ENCODE measurements around the gene SLC14A1.
A peak's percentile ranks its signal among the peaks of the same experiment; 100 is the strongest.

Gene SLC14A1

DNA sequence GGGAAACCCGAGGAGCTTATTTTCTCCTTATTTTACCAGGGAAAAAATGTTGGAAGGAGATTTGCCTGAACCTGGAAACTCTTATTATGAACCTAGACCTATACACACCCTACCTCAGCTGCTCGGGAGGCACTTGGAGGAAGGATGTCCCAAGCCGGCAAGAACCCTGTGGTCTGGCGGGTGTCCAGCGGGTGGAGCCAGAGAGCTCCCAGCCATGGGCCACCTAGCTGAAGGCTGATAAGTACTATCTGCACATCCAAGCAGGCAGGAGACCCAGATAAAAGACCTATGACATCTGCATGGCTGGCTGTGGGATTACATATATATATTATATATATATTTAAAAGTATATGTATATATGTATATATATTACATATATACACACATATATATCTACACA, 1.1 kb upstream of the SLC14A1 start:
- DNase-seq (ENCODE audit: low spot score) = peak; percentile 66

DNA sequence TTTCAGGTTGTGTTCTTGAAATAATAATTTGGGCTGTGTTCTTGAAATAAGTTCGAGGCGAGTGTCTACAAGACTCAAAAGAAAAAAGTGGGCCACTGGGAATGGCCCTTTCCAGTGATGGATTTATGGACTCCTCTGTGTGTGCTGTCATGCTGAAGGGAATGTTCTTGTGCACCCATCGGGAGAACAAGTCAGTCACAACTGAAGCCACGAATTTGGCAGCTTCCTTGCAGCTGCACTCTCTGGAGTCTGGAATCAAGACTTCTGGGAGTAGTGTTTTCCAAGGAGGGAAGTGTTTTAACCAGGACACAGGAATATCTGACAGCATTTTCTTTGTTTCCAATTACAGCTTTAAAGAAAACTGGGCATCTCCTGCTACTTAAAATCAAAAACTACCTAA, 620 bp downstream of the SLC14A1 start:
- DNase-seq (ENCODE audit: low spot score) = no peak

DNA sequence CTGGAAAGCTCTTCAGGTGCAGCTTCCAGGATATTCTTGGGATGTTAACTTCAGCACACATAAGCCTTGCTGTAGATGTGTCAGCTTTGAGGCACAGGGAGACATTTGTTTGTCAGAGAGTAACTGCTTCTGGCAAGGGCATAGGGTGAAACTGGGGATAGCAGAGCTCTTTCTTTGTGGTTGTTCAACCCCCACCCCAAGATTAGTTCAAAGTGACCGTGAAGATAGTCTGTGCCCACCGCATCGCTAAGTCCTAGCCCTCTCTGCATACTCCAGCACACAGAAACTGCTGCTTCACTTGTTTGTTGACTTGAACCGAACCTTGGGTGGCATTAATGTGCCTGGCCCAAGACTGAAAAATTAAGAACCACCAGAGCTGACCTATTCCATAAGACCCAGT, 1.4 kb downstream of the SLC14A1 start:
- no peak for DNase-seq (ENCODE audit: low spot score)

DNA sequence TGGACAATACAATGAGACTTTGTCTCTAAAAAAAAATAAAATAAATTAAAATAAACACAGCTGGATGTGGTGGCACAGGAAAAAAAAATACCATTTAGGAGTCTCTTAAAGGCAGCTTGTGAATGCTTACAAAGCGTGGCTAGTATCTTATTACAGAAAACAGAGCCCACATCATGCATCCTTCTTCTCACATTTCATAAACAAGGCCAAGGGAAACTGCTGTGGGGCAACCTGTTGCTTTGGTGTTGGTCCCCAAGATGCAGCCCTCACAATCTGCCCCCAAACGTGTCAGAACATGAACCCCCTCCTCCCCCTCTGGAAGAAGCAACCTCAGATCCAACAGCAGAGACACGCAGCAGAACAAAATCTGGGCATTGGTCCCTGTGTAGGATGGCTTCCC, 2.6 kb downstream of the SLC14A1 start:
- no peak for DNase-seq (ENCODE audit: low spot score)

DNA sequence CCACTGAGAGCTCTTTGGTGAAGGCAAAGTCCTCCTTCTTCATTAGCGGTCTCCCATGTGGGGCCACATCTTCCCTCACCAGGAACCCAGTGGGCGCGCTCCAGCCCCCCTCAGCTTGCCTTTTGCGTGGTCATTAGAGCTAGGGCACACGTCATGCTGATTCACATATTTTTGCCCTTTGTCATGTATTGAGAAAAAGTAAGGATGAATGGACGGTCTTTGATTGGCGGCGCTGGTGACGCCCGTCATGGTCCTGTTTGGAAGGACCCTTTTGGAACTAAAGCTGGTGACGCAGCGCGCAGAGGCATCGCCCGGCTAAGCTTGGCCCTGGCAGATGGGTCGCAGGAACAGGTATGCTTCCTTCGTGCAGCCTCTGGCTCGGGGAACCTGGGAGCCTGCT, 3.1 kb downstream of the SLC14A1 start:
- no peak for DNase-seq (ENCODE audit: low spot score)

DNA sequence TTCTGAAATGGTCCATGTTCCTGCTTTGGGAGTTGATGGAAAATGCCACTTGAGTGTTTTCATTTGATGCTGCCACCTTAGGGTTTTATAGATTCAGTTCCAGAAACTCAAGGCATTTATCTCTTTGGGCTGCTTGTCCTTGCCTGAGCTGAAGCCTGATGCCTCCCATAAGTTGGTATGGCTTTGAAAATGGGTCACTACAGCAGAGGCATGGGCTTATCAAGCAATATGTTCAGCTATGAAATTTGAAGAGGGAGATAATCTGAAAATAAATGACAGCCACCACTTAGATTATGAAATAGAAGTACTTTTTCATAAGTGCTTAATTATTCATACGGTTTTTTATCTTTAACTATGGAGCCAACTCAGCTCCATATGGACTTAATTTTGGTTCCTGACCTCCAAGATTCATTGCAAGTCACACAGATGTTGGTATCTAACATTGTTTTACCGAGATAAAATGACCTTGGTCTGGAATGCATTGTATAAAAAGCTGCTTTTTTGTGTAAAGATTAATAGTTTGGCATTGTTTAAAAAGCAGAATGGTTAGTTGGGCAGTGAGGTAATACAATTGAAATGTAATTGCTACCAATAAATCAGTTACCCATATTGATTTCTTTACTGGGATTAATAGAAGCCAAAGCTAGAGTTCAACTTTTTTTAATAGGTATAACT, 4.5 kb downstream of the SLC14A1 start:
- DNase-seq (ENCODE audit: low spot score) = no peak

DNA sequence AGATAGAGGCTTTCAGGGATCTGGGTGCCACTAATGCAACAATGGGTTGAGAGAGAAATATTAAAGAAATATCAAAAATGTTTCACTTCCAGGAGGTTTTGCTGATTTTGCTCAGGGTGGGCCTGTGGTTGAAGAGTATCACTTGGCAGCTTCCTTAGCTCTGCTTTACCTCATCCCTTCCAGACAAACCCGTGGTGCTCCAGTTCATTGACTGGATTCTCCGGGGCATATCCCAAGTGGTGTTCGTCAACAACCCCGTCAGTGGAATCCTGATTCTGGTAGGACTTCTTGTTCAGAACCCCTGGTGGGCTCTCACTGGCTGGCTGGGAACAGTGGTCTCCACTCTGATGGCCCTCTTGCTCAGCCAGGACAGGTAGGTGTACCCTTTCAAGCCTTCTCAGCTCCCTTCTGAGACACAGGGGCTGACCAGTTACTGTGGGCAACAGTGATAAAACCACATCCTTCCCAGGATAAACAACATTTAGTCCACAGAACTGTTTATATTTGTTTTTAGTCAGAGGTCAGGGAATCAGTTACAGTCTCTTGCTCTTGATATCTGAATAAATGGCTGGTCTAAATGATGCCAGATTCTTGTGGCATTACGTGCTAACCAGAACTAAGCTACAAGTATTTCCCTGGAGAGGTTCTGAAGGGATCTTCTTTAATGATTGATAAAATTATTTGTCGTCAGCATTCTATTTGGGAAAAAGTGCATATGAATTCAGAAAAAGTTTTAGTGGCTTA, 7.0 kb downstream of the SLC14A1 start:
- no peak for DNase-seq (ENCODE audit: low spot score)

DNA sequence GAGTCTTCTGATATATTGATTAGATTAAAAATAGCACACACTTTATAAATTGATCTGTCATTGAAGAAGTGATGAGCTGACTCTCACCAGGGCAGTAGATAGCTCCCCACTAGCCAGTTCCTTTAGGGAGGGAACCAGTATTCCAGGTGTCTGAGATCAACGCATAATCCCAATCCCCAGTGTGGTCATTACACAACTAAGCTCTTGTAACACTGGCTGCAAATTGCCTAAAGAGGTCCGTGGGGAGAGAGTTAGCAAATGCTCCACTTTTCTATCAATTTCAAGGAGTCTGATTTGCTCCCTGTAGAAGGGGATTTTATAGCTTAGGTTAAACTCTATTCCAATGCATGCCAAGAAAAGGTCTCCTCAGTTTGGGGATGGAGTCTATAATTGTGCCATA, 7.7 kb downstream of the SLC14A1 start:
- no peak for DNase-seq (ENCODE audit: low spot score)

DNA sequence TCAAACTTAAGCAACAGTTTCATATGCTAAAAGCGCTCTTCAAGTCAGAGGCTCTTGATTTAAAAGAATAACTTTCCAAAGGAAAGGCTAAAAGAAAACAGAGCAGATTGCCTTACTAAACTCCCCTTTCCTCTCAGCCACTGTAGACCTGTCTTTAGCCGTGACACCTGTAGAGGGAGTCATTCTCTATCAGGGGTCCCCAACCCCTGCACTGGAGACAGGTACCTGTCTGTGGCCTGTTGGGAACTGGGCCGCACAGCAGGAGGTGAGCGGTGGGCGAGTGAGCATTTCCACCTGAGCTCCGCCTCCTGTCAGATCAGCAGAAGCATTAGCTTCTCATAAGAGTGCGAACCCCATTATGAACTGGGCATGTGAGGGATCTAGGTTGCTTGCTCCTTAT, 9.6 kb downstream of the SLC14A1 start:
- no peak for DNase-seq (ENCODE audit: low spot score)

DNA sequence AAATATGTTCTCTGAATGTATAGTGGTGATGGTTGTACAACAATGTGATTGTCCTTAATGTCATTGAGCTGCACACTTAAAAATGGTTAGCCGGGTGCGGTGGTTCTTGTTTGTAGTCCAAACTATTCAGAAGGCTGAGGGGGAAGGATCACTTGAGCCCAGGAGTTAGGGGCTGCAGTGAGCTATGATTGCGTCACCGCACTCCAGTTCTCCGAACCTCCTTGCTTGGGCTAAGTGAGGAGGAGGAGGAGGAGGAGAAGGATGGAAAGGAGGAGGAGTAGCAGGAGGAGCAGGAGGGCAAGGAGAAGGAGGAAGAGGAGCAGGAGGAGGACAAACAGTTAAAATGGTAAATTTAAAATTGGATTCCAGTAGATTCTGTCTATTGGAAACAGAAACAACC, 10.5 kb downstream of the SLC14A1 start:
- DNase-seq (ENCODE audit: low spot score) = no peak

DNA sequence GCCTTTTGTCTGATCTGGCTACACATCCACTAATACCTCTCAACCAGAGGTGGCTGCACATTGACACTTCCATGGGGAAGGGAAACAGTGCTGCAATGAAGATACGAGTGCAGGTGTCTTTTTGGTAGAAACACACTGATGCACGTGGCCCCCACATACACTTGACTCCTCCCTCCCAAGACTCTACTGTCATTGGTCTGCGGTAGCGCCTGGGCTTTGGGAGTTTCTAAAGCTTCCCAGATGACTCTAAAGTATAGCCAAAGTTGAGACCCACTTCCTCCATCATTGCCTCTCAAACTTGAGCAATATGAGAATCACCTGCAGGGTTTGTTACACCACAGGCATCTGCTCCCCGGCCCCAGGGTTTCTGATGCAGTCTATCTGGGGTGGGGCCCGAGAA, 11.0 kb downstream of the SLC14A1 start:
- DNase-seq (ENCODE audit: low spot score) = no peak

DNA sequence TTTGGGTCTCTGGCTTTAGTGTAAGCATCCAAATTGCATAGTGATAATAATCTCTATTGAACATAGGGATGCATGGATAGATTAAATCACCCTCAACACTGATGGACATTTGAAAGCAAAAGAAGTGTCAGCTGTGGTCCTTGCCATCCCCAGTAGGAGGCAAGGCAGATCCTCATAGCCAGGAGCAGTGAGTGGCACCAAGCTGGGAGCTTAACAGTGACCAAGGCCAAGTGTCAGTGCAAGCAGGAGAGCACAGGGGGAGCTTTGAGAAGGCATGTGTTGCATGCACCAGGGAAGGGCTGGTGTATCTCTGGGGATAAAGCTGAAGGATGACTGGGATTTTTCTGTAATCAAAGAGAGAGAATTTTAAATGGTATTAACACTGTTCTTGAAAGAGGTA, 14.7 kb downstream of the SLC14A1 start:
- no peak for DNase-seq (ENCODE audit: low spot score)

DNA sequence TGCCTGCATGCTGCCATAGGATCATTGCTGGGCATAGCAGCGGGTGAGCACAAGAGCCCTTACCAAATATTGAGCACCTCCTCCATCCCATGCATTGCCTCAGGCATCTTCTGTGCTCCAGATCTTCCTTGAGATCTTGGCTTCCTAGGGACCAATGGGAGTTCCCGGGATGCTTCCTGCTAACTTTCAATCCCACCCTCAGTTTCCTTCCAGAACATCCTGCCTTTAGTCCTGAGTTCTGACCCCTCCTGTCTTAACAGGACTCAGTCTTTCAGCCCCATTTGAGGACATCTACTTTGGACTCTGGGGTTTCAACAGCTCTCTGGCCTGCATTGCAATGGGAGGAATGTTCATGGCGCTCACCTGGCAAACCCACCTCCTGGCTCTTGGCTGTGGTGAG, 15.3 kb downstream of the SLC14A1 start:
- no peak for DNase-seq (ENCODE audit: low spot score)

DNA sequence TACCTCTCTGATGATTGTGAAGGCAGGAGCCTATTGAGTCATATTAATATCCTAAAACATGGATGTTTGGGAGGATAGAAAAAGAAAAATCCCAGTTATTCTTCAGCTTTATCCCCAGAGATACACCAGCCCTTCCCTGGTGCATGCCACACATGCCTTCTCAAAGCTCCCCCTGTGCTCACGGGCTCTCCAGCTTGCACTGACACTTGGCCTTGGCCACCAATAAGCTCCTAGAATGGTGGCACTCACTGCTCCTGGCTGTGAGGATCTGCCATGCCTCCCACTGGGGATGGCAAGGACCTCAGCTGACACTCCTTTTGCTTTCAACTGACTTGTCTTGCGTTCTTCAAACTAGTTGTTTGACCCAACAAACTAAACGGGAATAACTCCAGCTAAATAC, 15.9 kb downstream of the SLC14A1 start:
- no peak for DNase-seq (ENCODE audit: low spot score)

DNA sequence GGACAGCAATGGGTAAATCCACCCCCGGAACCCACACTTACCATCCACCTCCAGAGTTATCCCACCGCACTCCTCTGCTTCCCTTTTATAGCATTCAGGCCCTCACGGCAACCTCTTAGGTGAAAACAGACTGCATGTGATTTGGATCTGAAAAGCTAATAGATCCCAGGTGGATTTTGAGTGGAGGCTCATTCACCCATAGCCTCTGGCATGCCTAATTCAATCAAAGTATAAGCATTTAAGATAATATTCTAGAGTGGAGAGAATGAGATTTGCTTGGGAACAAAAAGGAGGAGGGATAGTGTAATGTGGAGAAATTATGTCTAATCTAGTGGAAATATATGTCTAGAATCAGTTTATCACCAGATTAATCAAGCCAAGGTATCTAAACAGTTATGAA, 17.1 kb downstream of the SLC14A1 start:
- no peak for DNase-seq (ENCODE audit: low spot score)

DNA sequence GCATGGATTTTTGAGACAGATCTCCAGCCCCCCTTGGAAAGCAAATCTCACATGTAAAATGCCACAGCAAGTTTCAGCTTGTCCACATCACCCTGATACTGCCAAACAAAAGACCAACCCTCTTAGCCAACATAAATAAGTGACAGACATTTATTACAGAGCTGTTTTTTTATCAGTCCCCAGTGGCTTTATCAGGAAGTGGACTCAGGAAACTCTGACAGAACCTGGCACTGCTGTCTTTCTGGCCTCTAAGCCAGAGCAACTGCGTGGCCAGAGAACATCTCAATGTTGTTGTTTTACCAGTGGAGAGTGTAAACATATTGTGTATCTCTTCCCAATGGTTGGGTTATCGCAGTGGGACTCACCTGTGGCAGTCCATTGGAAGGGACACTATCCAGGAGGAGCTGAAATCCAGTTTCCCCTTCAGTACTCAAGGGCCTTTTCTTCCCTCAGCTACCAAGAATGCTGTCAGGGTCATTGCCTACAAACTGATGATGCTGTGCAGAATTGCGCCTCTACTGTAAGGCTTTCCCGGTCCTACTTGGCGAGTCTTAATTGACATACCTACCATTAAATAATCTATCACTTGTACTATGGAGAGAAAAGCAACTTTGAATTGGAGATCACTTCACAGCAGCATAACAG, 22.0 kb downstream of the SLC14A1 start:
- DNase-seq (ENCODE audit: low spot score) = no peak

DNA sequence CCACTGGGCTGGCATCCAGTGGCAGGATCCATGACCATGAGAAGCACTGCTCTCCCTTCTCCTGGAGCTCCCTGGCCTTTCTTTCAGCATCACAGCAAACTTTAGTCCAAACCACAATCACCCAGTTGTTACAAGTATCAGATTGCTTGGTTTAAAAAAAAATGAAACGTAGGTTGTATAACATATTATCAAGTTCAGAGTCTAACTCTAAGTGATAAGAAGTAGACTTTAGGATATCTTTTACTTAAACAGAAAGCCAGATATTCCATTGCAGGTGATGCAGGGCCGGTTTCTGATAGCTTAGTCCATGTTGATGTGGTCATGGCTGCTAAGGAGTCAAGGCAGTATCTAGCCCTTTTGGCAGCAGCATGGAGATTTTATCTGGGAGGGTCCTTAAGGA, 24.5 kb downstream of the SLC14A1 start:
- no peak for DNase-seq (ENCODE audit: low spot score)

DNA sequence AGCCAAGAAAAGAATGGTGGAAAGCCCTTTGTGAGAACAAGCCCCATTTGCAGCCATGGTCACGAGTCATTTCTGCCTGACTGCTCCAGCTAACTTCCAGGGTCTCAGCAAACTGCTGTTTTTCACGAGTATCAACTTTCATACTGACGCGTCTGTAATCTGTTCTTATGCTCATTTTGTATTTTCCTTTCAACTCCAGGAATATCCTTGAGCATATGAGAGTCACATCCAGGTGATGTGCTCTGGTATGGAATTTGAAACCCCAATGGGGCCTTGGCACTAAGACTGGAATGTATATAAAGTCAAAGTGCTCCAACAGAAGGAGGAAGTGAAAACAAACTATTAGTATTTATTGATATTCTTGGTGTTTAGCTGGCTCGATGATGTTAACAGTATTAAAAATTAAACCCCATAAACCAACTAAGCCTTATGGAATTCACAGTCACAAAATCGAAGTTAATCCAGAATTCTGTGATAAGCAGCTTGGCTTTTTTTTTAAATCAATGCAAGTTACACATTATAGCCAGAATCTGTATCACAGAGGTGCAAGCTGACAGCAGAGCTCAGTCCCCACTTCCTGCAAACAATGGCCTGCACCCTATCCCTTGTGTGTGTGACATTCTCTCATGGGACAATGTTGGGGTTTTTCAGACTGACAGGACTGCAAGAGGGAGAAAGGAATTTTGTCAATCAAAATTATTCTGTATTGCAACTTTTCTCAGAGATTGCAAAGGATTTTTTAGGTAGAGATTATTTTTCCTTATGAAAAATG, 26.1 kb downstream of the SLC14A1 start:
- no peak for DNase-seq (ENCODE audit: low spot score)

DNA sequence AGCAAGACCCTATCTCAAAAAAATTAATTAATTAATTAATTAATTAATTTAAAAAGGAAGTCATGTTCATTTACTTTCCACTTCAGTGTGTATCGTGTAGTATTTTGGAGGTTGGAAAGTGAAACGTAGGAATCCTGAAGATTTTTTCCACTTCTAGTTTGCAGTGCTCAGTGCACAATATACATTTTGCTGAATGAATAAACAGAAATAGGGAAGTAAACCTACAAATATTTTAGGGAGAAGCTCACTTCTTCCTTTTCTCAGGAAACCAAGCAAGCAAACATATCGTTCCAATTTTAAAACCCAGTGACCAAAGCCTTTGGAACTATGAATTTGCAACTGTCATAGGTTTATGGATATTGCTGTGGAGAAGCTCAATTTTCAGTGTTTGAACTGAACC, 27.8 kb downstream of the SLC14A1 start:
- no peak for DNase-seq (ENCODE audit: low spot score)

DNA sequence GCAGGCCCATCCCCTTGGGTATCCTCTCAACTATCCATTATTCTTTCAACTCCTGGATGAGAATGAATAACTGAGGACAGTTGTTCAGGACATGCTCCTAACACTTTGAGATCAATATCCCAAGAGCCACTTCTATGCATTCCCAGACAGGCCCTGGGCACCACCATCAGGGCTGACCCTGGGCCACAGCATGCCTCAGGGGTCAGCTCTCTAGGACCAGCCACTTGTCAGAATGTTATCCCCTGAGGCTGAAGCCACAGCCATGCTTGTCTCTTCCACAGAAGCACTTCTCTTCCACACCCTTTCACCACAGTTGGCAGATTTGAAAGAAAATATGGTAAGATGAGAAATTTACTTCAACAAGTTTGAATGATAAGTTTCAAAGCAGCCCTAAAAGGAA, 28.7 kb downstream of the SLC14A1 start:
- no peak for DNase-seq (ENCODE audit: low spot score)

DNA sequence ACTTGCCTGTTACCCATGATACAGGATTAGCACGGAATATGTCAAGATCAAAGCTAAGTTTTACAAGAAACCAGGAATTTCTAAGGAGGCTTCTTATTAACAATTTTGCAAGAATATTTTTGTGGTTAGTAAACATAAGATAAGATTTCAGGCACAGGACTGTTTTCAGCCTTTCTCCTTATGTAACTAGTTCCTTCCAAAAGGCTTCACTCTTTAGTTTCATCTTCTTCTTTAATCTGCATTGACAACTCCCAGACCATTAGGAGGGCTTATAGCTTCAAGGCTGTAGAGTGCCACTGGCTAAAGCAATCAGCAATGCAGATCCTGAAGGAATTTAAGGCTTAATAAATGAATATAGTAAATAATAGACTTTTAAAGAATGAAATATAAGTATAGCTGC, 29.3 kb downstream of the SLC14A1 start:
- DNase-seq (ENCODE audit: low spot score) = no peak

DNA sequence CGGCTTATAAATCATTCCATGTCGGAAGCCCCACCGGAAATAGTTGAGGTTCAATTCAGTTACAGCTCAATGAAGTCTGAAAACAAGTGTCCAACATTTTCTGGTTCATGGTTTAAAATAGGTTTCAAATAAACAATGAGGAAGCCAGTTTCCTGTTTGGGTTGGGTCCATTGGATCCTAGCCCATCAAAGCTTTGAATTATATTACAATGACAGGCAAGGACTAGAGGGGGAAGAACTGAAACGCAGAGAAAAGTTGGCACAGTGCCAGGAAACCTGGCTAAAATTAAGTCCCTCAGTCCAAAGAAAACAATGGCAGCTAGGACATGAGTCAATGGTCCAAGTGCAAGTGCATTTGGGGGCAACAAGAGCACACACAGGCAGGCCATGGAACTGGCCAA, 32.0 kb downstream of the SLC14A1 start:
- DNase-seq (ENCODE audit: low spot score) = no peak

DNA sequence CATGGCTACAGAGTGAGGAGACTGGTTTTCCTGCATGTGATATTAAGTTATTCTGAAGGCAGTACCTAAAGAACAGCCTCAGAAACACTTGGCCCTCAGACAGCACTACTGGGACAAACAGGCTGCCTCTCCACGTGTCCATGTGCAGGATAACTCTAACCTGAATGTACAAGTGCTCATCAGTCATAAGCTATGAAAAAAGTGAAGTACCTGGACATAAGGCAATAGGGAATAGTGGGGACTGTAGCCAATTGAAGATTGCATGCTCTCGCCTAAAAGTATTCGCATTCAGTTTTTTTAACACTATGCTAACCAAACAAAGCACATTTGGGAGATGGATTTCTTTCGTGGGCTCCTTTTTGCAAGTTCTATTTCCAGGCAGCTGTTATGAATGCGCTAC, 33.0 kb downstream of the SLC14A1 start:
- no peak for DNase-seq (ENCODE audit: low spot score)
